Activated CD4-positive, alpha-beta T cell treated with anti-CD3 and anti-CD28 coated beads, Interleukin-2, Interleukin-4, amounts not matched to agents 100 ng/mL and 50 ng/mL, durations not matched to agents 16 hours and 8 hours (primary cell): ENCODE measurements around the gene ACTR5.
A peak's percentile ranks its signal among the peaks of the same experiment; 100 is the strongest.
"Not testable (repeated sequence)": the region's sequence is repeated elsewhere in the genome, so short reads cannot be mapped to it uniquely, and the experiment has no call there.

ENCODE experiments used
- DNase-seq: peaks from one replicate; pipeline ENCODE4 v3.0.0-alpha.2; 2020; ENCODE audit warnings: low spot score

Gene ACTR5

GRCh38 chr20:38764567-38765318, 16.5 kb downstream of the ACTR5 start:
- DNase-seq: peak; percentile 62

GRCh38 chr20:38766071-38766470, 17.8 kb downstream of the ACTR5 start:
- DNase-seq: no peak

- DNase-seq: no peak
Observed at GRCh38 chr20:38769376-38770295, 21.4 kb downstream of the ACTR5 start.

GRCh38 chr20:38770546-38770945, 22.3 kb downstream of the ACTR5 start:
- DNase-seq: no peak

GRCh38 chr20:38770970-38771369, 22.7 kb downstream of the ACTR5 start:
- DNase-seq: no peak

GRCh38 chr20:38771621-38772020, 23.4 kb downstream of the ACTR5 start:
- DNase-seq: no peak

- no peak for DNase-seq
Observed at GRCh38 chr20:38774167-38774566, 25.9 kb downstream of the ACTR5 start.

GRCh38 chr20:38776363-38776762, 28.1 kb downstream of the ACTR5 start:
- DNase-seq: peak; percentile 11

- no peak for DNase-seq
Observed at GRCh38 chr20:38779247-38780097, 31.2 kb downstream of the ACTR5 start.

GRCh38 chr20:38782275-38782674, 34.0 kb downstream of the ACTR5 start:
- no peak for DNase-seq

- DNase-seq: no peak
Observed at GRCh38 chr20:38787870-38788269, 39.6 kb downstream of the ACTR5 start.

- no peak for DNase-seq
Observed at GRCh38 chr20:38789503-38790199, 41.4 kb downstream of the ACTR5 start.

GRCh38 chr20:38790200-38791053, 42.2 kb downstream of the ACTR5 start:
- DNase-seq: peak; percentile 48

- no peak for DNase-seq
Observed at GRCh38 chr20:38791291-38791690, 43.0 kb downstream of the ACTR5 start.

GRCh38 chr20:38791940-38792339, 43.7 kb downstream of the ACTR5 start:
- DNase-seq: no peak

- not testable (repeated sequence) for DNase-seq
Observed at GRCh38 chr20:38794057-38794456, 45.8 kb downstream of the ACTR5 start.

- DNase-seq: no peak
Observed at GRCh38 chr20:38798266-38798665, 50.0 kb downstream of the ACTR5 start.

- DNase-seq: no peak
Observed at GRCh38 chr20:38799203-38799602, 50.9 kb downstream of the ACTR5 start.

- no peak for DNase-seq
Observed at GRCh38 chr20:38800882-38801281, 52.6 kb downstream of the ACTR5 start.

- no peak for DNase-seq
Observed at GRCh38 chr20:38804221-38804620, 56.0 kb downstream of the ACTR5 start.
